8988T (cell line): ENCODE data around the gene C2CD2.

ENCODE experiments used
- DNase-seq: peaks from one replicate; pipeline ENCODE4 v3.0.0; 2011

C2CD2 gene

GRCh38 chr21:41861255-41861654, 92.6 kb downstream of the C2CD2 start:
- DNase-seq, result no peak

GRCh38 chr21:41859297-41859980, 94.4 kb downstream of the C2CD2 start:
- no peak for DNase-seq

- DNase-seq, result no peak
These were observed 95.1 kb downstream of the C2CD2 start for GRCh38 chr21:41858466-41859296.

GRCh38 chr21:41857771-41858300, 96.0 kb downstream of the C2CD2 start:
- DNase-seq, result no peak

- DNase-seq, result no peak
These were observed 97.2 kb downstream of the C2CD2 start for GRCh38 chr21:41856572-41856971.

GRCh38 chr21:41854426-41854995, 99.3 kb downstream of the C2CD2 start:
- DNase-seq, result no peak

GRCh38 chr21:41852929-41853320, 100.9 kb downstream of the C2CD2 start:
- DNase-seq, result no peak

GRCh38 chr21:41852151-41852928, 101.5 kb downstream of the C2CD2 start:
- no peak for DNase-seq

GRCh38 chr21:41851090-41851790, 102.6 kb downstream of the C2CD2 start:
- DNase-seq, result no peak

GRCh38 chr21:41850085-41850484, 103.7 kb downstream of the C2CD2 start:
- no peak for DNase-seq

GRCh38 chr21:41848958-41849580, 104.7 kb downstream of the C2CD2 start:
- DNase-seq, result no peak

- DNase-seq, result no peak
These were observed 105.3 kb downstream of the C2CD2 start for GRCh38 chr21:41848533-41848932.

GRCh38 chr21:41847066-41847804, 106.6 kb downstream of the C2CD2 start:
- DNase-seq, result no peak

- no peak for DNase-seq
These were observed 107.3 kb downstream of the C2CD2 start for GRCh38 chr21:41846536-41846935.

- DNase-seq, result no peak
These were observed 107.8 kb downstream of the C2CD2 start for GRCh38 chr21:41846033-41846317.

- DNase-seq, result no peak
These were observed 108.3 kb downstream of the C2CD2 start for GRCh38 chr21:41845310-41846032.

- DNase-seq, result no peak
These were observed 110.2 kb downstream of the C2CD2 start for GRCh38 chr21:41843584-41843983.

- no peak for DNase-seq
These were observed 112.9 kb downstream of the C2CD2 start for GRCh38 chr21:41840880-41841279.

GRCh38 chr21:41839387-41840000, 114.3 kb downstream of the C2CD2 start:
- DNase-seq, result no peak

- DNase-seq, result no peak
These were observed 116.0 kb downstream of the C2CD2 start for GRCh38 chr21:41837756-41838297.
